Fibroblast of pulmonary artery (primary cell): Measurements from ENCODE around the gene MAP1LC3B.
"Not testable (repeated sequence)": the region's sequence is repeated elsewhere in the genome, so short reads cannot be mapped to it uniquely, and the experiment has no call there.

ENCODE experiments used
- DNase-seq: peaks from one replicate; pipeline ENCODE4 v3.0.0-alpha.2; 2010; ENCODE audit warnings: low read depth
- H3K4me3 ChIP-seq: replicated peaks from 2 replicates; pipeline ENCODE4 v1.5.1; 2011; ENCODE audit warnings: low read depth, mild to moderate bottlenecking, control low read depth, low read length, moderate library complexity
- CTCF ChIP-seq: IDR thresholded peaks from 2 replicates; pipeline ENCODE4 v1.5.1; 2011; ENCODE audit warnings: mild to moderate bottlenecking, control low read depth, low read length, inconsistent platforms; ENCODE audit errors: missing control alignments

MAP1LC3B gene

GRCh38 chr16:87372305-87372704 is 19.8 kb upstream of the MAP1LC3B start:
- no peak for TF ChIP-seq CTCF
- no peak overlapping the region for H3K4me3 ChIP-seq
- DNase-seq, result no peak

GRCh38 chr16:87374313-87374712 is 17.8 kb upstream of the MAP1LC3B start:
- no peak overlapping the region for H3K4me3 ChIP-seq
- DNase-seq, result no peak
- TF ChIP-seq CTCF, result no peak

- H3K4me3 ChIP-seq, result no peak overlapping the region
These were observed 16.6 kb upstream of the MAP1LC3B start for GRCh38 chr16:87375426-87376135.

GRCh38 chr16:87376660-87377059 is 15.5 kb upstream of the MAP1LC3B start:
- no peak overlapping the region for H3K4me3 ChIP-seq
- no peak for DNase-seq
- TF ChIP-seq CTCF, result no peak

More at GRCh38 chr16:87375426-87376135, 16.6 kb upstream of the MAP1LC3B start:
- TF ChIP-seq CTCF, result no peak
- peak; percentile 38 for DNase-seq

GRCh38 chr16:87379312-87379752 is 12.8 kb upstream of the MAP1LC3B start:
- DNase-seq, H3K4me3 ChIP-seq: not testable (repeated sequence)

GRCh38 chr16:87380403-87380802 is 11.7 kb upstream of the MAP1LC3B start:
- no peak overlapping the region for H3K4me3 ChIP-seq
- DNase-seq, result no peak
- no peak for TF ChIP-seq CTCF

GRCh38 chr16:87380881-87381280 is 11.3 kb upstream of the MAP1LC3B start:
- H3K4me3 ChIP-seq, result peak overlapping the region; percentile 73
- TF ChIP-seq CTCF, result peak; percentile 4

More at GRCh38 chr16:87380881-87381280, 11.3 kb upstream of the MAP1LC3B start:
- DNase-seq, result peak; percentile 44
